Heart right ventricle (tissue), 16 donors: ENCODE results near the gene TRIM52. TPM values are rescaled to one million over a fixed set of nuclear protein-coding genes. Genes with fewer than 3 reads are reported as not detected.

ENCODE experiments used
- ATAC-seq, 8 donors: fragments of 200-7000 bp; cut with Tn5 transposase; one replicate each; pipeline ENCODE4 v1.9.1; 2020; ENCODE audit warnings: mild to moderate bottlenecking in 8 of 8, moderate library complexity in 8 of 8, moderate number of reproducible peaks in 1 of 8
- DNase-seq, 2 donors: peaks; one replicate each; pipeline ENCODE4 v3.0.0-alpha.2; 2020
- H3K27ac ChIP-seq, 10 donors: fragments of 200-600 bp; sonication (generic) in 2 of 10; one replicate each; pipeline versions ENCODE4 v1.5.0 to v1.8.0; 2020 to 2022; ENCODE audit warnings: mild to moderate bottlenecking in 3 of 10
- H3K27me3 ChIP-seq, 7 donors: fragments of 200-600 bp; one replicate each; pipeline ENCODE4 v1.8.0; 2021 to 2022; ENCODE audit warnings: mild to moderate bottlenecking in 2 of 7
- H3K36me3 ChIP-seq, 9 donors: fragments of 200-600 bp; sonication (generic) in 1 of 9; one replicate each; pipeline versions ENCODE4 v1.5.0 to v1.8.0; 2020 to 2022; ENCODE audit warnings: mild to moderate bottlenecking in 2 of 9
- H3K4me1 ChIP-seq, 9 donors: fragments of 200-600 bp; sonication (generic) in 1 of 9; one replicate each; pipeline versions ENCODE4 v1.5.0 to v1.8.0; 2020 to 2022; ENCODE audit warnings: mild to moderate bottlenecking in 4 of 9
- H3K4me3 ChIP-seq, 10 donors: fragments of 200-600 bp; sonication (generic) in 2 of 10; one replicate each; pipeline versions ENCODE4 v1.5.0 to v1.8.0; 2020 to 2022; ENCODE audit warnings: mild to moderate bottlenecking in 7 of 10, moderate library complexity in 2 of 10
- H3K9me3 ChIP-seq, 11 donors: fragments of 200-600 bp in 10 of 11; sonication (generic) in 2 of 11; one replicate each; pipeline versions ENCODE4 v1.5.0 to v1.8.0; 2013 to 2022; ENCODE audit warnings: mild to moderate bottlenecking in 2 of 11, control low read depth in 1 of 11, moderate library complexity in 1 of 11
- CTCF ChIP-seq, 9 donors: fragments of 200-600 bp; sonication (generic) in 2 of 9; IDR thresholded peaks; one replicate each; pipeline versions ENCODE4 v1.5.0 to v1.8.0; 2021 to 2022; ENCODE audit warnings: antibody characterized with exemption in 9 of 9, mild to moderate bottlenecking in 5 of 9, moderate library complexity in 1 of 9
- WGBS, 2 donors: extraction: QIAGEN DNeasy Blood & Tissue Kit; methylation state at CpG; one replicate each; pipeline ENCODE4 v1.1.7; 2013; ENCODE audit warnings: inconsistent platforms in 1 of 2; 5-methylcytosine and 5-hydroxymethylcytosine counted together
- intact Hi-C, 10 donors: fragments of 100-400 bp; cut with DNase I; formaldehyde crosslinking; loops; one replicate each; pipeline versions ENCODE4 v1.11.1 to v1.14.2; 2022
- microRNA-seq, 2 donors: library from miRNA; unstranded; fragments of <30 nt; microRNA quantifications; one replicate each; pipeline ENCODE4 v1.2.0, GENCODE V29; 2021
- polyA plus RNA-seq, 2 donors: library from polyadenylated mRNA; stranded (reverse); fragments of 200-250 nt; gene quantifications; one replicate each; pipeline ENCODE4 v1.2.3, GENCODE V29; 2013
- total RNA-seq, 10 donors: library from RNA; stranded (reverse); fragmentation: NEBNext Ultra II Directional in 3 of 10; extraction: Animal tissue kit (Norgen Biotek cat#: 25700) in 3 of 10; gene quantifications; one replicate each; pipeline versions ENCODE4 v1.2.1 to v1.2.4, GENCODE V29; 2021 to 2023
- donor health status: Arrhythmogenic right ventricular cardiomyopathy.
- donor health status: ischemic (EF 13 %, LVEDD 7.1; RV severe dilation, severe dysfunction).
- donor health status: healthy with polysubstance abuse.
- donor health status: DM: no; HTN: yes; CAD: no.
- donor health status: DM: no; HTN: no; CAD: no.
- donor health status: ischemic (EF 25% LVEDD 6.9; RV normal size, moderate dysfunction).
- donor health status: ischemic (EF 25% LVEDD 5.7; RV mildly dilated, moderate dysfunction).
- donor health status: healthy.
- donor health status: DM: yes; HTN: yes; CAD: no.
- donor health status: Ischemic cardiomyopathy.
- donor health status: ischemic (EF 35%, LVEDD 5.7; RV mildly dilated, moderate dysfunction).
- donor health status: nonischemic (EF 11% LVEDD 7.7; RV severe dilation, severe dysfunction).
- donor health status: DM: yes; HTN: yes; CAD: no.
- donor health status: PGD.
- donor health status: ischemic (EF 29% LVEDD 5.4; RV normal size, mild dysfunction).
- donor health status: nonischemic (EF 23%, LVEDD 6.1; RV moderate dilation, normal function).

TRIM52 gene
- total and polyA plus RNA-seq, 12 donors: 4.1 to 27.1 (median 7.5) TPM

GRCh38 chr5:181207960-181208253, 53.0 kb downstream of the TRIM52 start:
- peak overlapping the region in 3 of 10 donors; percentile 74 to 90 (median 74) for H3K4me3 ChIP-seq
- peaks cover 0 to 1% (median 0%) of the 10 kb centered on the region in 9 donors for H3K36me3 ChIP-seq
- peaks cover 7 to 48% (median 39%) of the 10 kb centered on the region in 9 donors for H3K4me1 ChIP-seq
- DNase-seq: no peak
- 36 to 46% methylated on average over 3 of the region's 3 CpGs for WGBS, 2 donors
- no peaks in the 10 kb centered on the region for H3K9me3 ChIP-seq
- ATAC-seq: no peak
- no peak for TF ChIP-seq CTCF (IDR thresholded peaks at IDR 0.05)
- intact Hi-C loops: loop anchor here in 5 of 10 donors (1.0 to 2.0 kb wide), 4 partner anchors 9 to 17 kb away; partner anchors contain the start of gene TRIM41 (in 2 of the 5)
- peaks cover 0 to 28% (median 0%) of the 10 kb centered on the region in 7 donors for H3K27me3 ChIP-seq
- peak overlapping the region in 8 of 10 donors; percentile 10 to 87 (median 82) for H3K27ac ChIP-seq

GRCh38 chr5:181207214-181207959, 53.6 kb downstream of the TRIM52 start:
- intact Hi-C loops: loop anchor here in 5 of 10 donors (1.0 to 2.0 kb wide), 4 partner anchors 10 to 17 kb away; partner anchors contain the start of gene TRIM41 (in 2 of the 5)
- Histone ChIP-seq H3K27ac (peak overlapping the region in 9 of 10 donors; percentile 77 to 87 (median 82)), H3K36me3 (peaks cover 0 to 4% (median 0%) of the 10 kb centered on the region in 9 donors), H3K9me3 (no peaks in the 10 kb centered on the region), H3K4me1 (peaks cover 7 to 47% (median 37%) of the 10 kb centered on the region in 9 donors), H3K27me3 (peaks cover 0 to 28% (median 0%) of the 10 kb centered on the region in 7 donors), H3K4me3 (peak overlapping the region; percentile 22 to 90 (median 74))
- DNase-seq (peak; percentile 78 to 80), ATAC-seq (peak; percentile 35 to 73 (median 52))
- WGBS, 2 donors: 1% methylated on average over 36 of the region's 36 CpGs
- TF ChIP-seq CTCF (IDR thresholded peaks at IDR 0.05): no peak

GRCh38 chr5:181205761-181206649, 54.9 kb downstream of the TRIM52 start:
- intact Hi-C loops: loop anchor here in 6 of 10 donors (1.0 to 2.0 kb wide), 5 partner anchors 12 to 17 kb away; partner anchors contain the start of gene TRIM41 (in 2 of the 6)
- H3K4me3 ChIP-seq: peak overlapping the region in 9 of 10 donors; percentile 70 to 90 (median 74)

More at GRCh38 chr5:181205761-181206649, 54.9 kb downstream of the TRIM52 start:
- H3K4me1 ChIP-seq: peaks cover 7 to 47% (median 29%) of the 10 kb centered on the region in 9 donors
- DNase-seq: no peak
- peak overlapping the region; percentile 17 to 87 (median 82) for H3K27ac ChIP-seq
- TF ChIP-seq CTCF (IDR thresholded peaks at IDR 0.05): no peak
- no peaks in the 10 kb centered on the region for H3K9me3 ChIP-seq
- ATAC-seq: peak in 5 of 8 donors; percentile 19 to 50 (median 26)
- 10 to 16% methylated on average over 37 of the region's 37 CpGs for WGBS, 2 donors
- H3K27me3 ChIP-seq: peaks cover 0 to 28% (median 0%) of the 10 kb centered on the region in 7 donors
- peaks cover 0 to 4% (median 0%) of the 10 kb centered on the region in 9 donors for H3K36me3 ChIP-seq

Small RNA genes lying within 50 kb of the gene (microRNA-seq; reads per million reads assigned to microRNA genes)
- gene MIR4638: 0 to 1.0 reads per million in 2 donors

Other genes starting within 250 kb of the TRIM52 start
- gene BTNL9, start 220.9 kb downstream of the TRIM52 start, total RNA-seq: 100 to 1,000 TPM in 2 of 10 donors, 10 to 100 TPM in 8; 16.0 to 140 (median 29.2) TPM
- gene BTNL9, start 220.9 kb downstream of the TRIM52 start, polyA plus RNA-seq: 100 to 1,000 TPM in 1 of 2 donors, 10 to 100 TPM in 1; 38.8 to 254 TPM
- gene OR2V1, start 130.0 kb downstream of the TRIM52 start, total RNA-seq: not detected
- gene OR2V1, start 130.0 kb downstream of the TRIM52 start, polyA plus RNA-seq: not detected
- not detected for gene OR2V2, start 113.6 kb downstream of the TRIM52 start, total RNA-seq
- not detected for gene OR2V2, start 113.6 kb downstream of the TRIM52 start, polyA plus RNA-seq
- 1 to 10 TPM; 4.4 to 9.5 (median 6.0) TPM for gene TRIM7, start 55.9 kb downstream of the TRIM52 start, total RNA-seq
- 10 to 100 TPM in 1 of 2 donors, 1 to 10 TPM in 1; 3.9 to 30.8 TPM for gene TRIM7, start 55.9 kb downstream of the TRIM52 start, polyA plus RNA-seq
- 10 to 100 TPM; 17.3 to 28.2 (median 26.0) TPM for gene TRIM41, start 37.9 kb downstream of the TRIM52 start, total RNA-seq
- 10 to 100 TPM; 12.1 to 20.5 TPM for gene TRIM41, start 37.9 kb downstream of the TRIM52 start, polyA plus RNA-seq
- gene RACK1, start 17.2 kb downstream of the TRIM52 start, total RNA-seq: 100 to 1,000 TPM; 581 to 916 (median 631) TPM
- gene RACK1, start 17.2 kb downstream of the TRIM52 start, polyA plus RNA-seq: 1,000 to 10,000 TPM; 1,025 to 2,221 TPM
- not detected for gene OR4F3, start 106.1 kb upstream of the TRIM52 start, total RNA-seq
- not detected for gene OR4F3, start 106.1 kb upstream of the TRIM52 start, polyA plus RNA-seq